Neural progenitor cell (in vitro differentiated cells): ENCODE measurements around the gene JAKMIP3. TPM values are rescaled to one million over a fixed set of nuclear protein-coding genes. Genes with fewer than 3 reads are reported as not detected.

Experiments used
- DNase-seq: peaks from one replicate; pipeline ENCODE4 v3.0.0-alpha.2; 2016; ENCODE audit warnings: low spot score
- H2AFZ ChIP-seq: fragments of 200-600 bp; sonication (generic); replicated peaks from 2 replicates; pipeline ENCODE4 v1.6.1; 2016; ENCODE audit warnings: antibody characterized with exemption
- H3F3A ChIP-seq: fragments of 200-600 bp; sonication (generic); 2 replicates; pipeline ENCODE4 v1.6.1; 2016; ENCODE audit warnings: antibody characterized with exemption, low read depth
- H3K27ac ChIP-seq: fragments of 200-600 bp; sonication (generic); 2 replicates; pipeline ENCODE4 v1.5.1; 2016; ENCODE audit warnings: mild to moderate bottlenecking
- H3K27me3 ChIP-seq: fragments of 200-600 bp; sonication (generic); 2 replicates; pipeline ENCODE4 v1.6.1; 2016; ENCODE audit warnings: mild to moderate bottlenecking, moderate library complexity
- H3K36me3 ChIP-seq: fragments of 200-600 bp; sonication (generic); 2 replicates; pipeline ENCODE4 v1.5.1; 2016
- H3K4me1 ChIP-seq: fragments of 200-600 bp; sonication (generic); 2 replicates; pipeline ENCODE4 v1.6.1; 2016; ENCODE audit warnings: mixed run types
- H3K4me2 ChIP-seq: fragments of 200-600 bp; sonication (generic); 2 replicates; pipeline ENCODE4 v1.6.1; 2016
- H3K4me3 ChIP-seq: fragments of 200-600 bp; sonication (generic); 2 replicates; pipeline ENCODE4 v1.5.1; 2016
- H3K79me2 ChIP-seq: fragments of 200-600 bp; sonication (generic); 2 replicates; pipeline ENCODE4 v1.6.1; 2016; ENCODE audit warnings: low read depth
- H3K9ac ChIP-seq: fragments of 200-600 bp; sonication (generic); 2 replicates; pipeline ENCODE4 v1.6.1; 2016
- H3K9me3 ChIP-seq: fragments of 200-600 bp; sonication (generic); 2 replicates; pipeline ENCODE4 v1.5.1; 2016; ENCODE audit warnings: low read depth
- H4K20me1 ChIP-seq: fragments of 200-600 bp; sonication (generic); 2 replicates; pipeline ENCODE4 v1.6.1; 2016; ENCODE audit warnings: low read depth
- H3K27ac Mint-ChIP-seq: 3 replicates; pipeline ENCODE4 v1.8.0; 2021; ENCODE audit warnings: mixed read lengths
- H3K27me3 Mint-ChIP-seq: 2 replicates; pipeline ENCODE4 v1.8.0; 2022; ENCODE audit warnings: low read depth, mild to moderate bottlenecking, inconsistent platforms, moderate library complexity, mixed read lengths; ENCODE audit not compliant: insufficient read depth
- H3K36me3 Mint-ChIP-seq: 3 replicates; pipeline ENCODE4 v1.8.0; 2021; ENCODE audit warnings: mixed read lengths
- H3K4me1 Mint-ChIP-seq: 3 replicates; pipeline ENCODE4 v1.8.0; 2021; ENCODE audit warnings: mixed read lengths
- H3K4me3 Mint-ChIP-seq: 3 replicates; pipeline ENCODE4 v1.8.0; 2021; ENCODE audit warnings: mild to moderate bottlenecking, moderate library complexity, mixed read lengths
- H3K9me3 Mint-ChIP-seq: 3 replicates; pipeline ENCODE4 v1.8.0; 2020; ENCODE audit warnings: mixed read lengths
- CTCF ChIP-seq: fragments of 200-600 bp; sonication (generic); IDR thresholded peaks from 2 replicates; pipeline ENCODE4 v1.5.1; 2017; ENCODE audit warnings: antibody characterized with exemption, mild to moderate bottlenecking
- EZH2 ChIP-seq: fragments of 200-600 bp; sonication (generic); IDR thresholded peaks from 2 replicates; pipeline ENCODE4 v1.6.1; 2017; ENCODE audit warnings: antibody characterized with exemption, mild to moderate bottlenecking, moderate library complexity
- EZH2phosphoT487 ChIP-seq: fragments of 200-600 bp; sonication (generic); IDR thresholded peaks from 2 replicates; pipeline ENCODE4 v1.6.1; 2017; ENCODE audit warnings: antibody characterized with exemption
- total RNA-seq: library from RNA; depleted of rRNA; stranded (reverse); fragments of >200 nt; gene quantifications from 2 replicates; pipeline ENCODE4 v1.2.3, GENCODE V29; 2015; ENCODE audit warnings: low replicate concordance

JAKMIP3 gene
- total RNA-seq, 1 donor from 2014 or later = 0.37 TPM

GRCh38 chr10:132110713-132111112 is 45.0 kb downstream of the JAKMIP3 start:
- H3K36me3 Mint-ChIP-seq = no peaks in the 10 kb centered on the region
- TF ChIP-seq EZH2phosphoT487 = no peak
- no peak for TF ChIP-seq CTCF
- TF ChIP-seq EZH2 = no peak
- Histone ChIP-seq H3K27me3 (no peaks in the 10 kb centered on the region), H3K27ac (no peak overlapping the region), H4K20me1 (no peaks in the 10 kb centered on the region), H3K36me3 (no peaks in the 10 kb centered on the region), H3F3A (no peaks in the 10 kb centered on the region), H3K79me2 (no peaks in the 10 kb centered on the region), H3K4me2 (no peak overlapping the region), H3K9me3 (no peaks in the 10 kb centered on the region), H2AFZ (no peak overlapping the region), H3K4me3 (no peak overlapping the region), H3K9ac (no peak overlapping the region), H3K4me1 (no peaks in the 10 kb centered on the region)
- H3K27ac Mint-ChIP-seq = no peak overlapping the region
- H3K4me3 Mint-ChIP-seq = no peak overlapping the region
- no peak for DNase-seq
- H3K27me3 Mint-ChIP-seq = peaks cover 8% of the 10 kb centered on the region
- H3K9me3 Mint-ChIP-seq = no peaks in the 10 kb centered on the region
- H3K4me1 Mint-ChIP-seq = peaks cover 4% of the 10 kb centered on the region

- Histone ChIP-seq H3K27ac (no peak overlapping the region), H3K9ac (no peak overlapping the region), H3K4me1 (no peaks in the 10 kb centered on the region), H3K36me3 (no peaks in the 10 kb centered on the region), H3K4me2 (no peak overlapping the region), H3K27me3 (no peaks in the 10 kb centered on the region), H3K79me2 (no peaks in the 10 kb centered on the region), H2AFZ (no peak overlapping the region), H3F3A (no peaks in the 10 kb centered on the region), H3K9me3 (no peaks in the 10 kb centered on the region), H3K4me3 (no peak overlapping the region), H4K20me1 (no peaks in the 10 kb centered on the region)
- TF ChIP-seq EZH2 = no peak
- no peak for TF ChIP-seq CTCF
- TF ChIP-seq EZH2phosphoT487 = no peak
- Mint-ChIP-seq H3K27ac (no peak overlapping the region), H3K36me3 (no peaks in the 10 kb centered on the region), H3K4me3 (no peak overlapping the region), H3K9me3 (no peaks in the 10 kb centered on the region), H3K4me1 (peaks cover 4% of the 10 kb centered on the region), H3K27me3 (peaks cover 6% of the 10 kb centered on the region)
- DNase-seq = no peak
Observed at GRCh38 chr10:132111121-132111731, 45.5 kb downstream of the JAKMIP3 start.

- Mint-ChIP-seq H3K36me3 (no peaks in the 10 kb centered on the region), H3K9me3 (no peaks in the 10 kb centered on the region), H3K4me3 (no peak overlapping the region), H3K27ac (peak overlapping the region; percentile 53), H3K27me3 (peaks cover 6% of the 10 kb centered on the region), H3K4me1 (peaks cover 5% of the 10 kb centered on the region)
- H3K9me3 ChIP-seq = no peaks in the 10 kb centered on the region
- no peak for DNase-seq
- no peak for TF ChIP-seq CTCF
- TF ChIP-seq EZH2phosphoT487 = no peak
- no peak for TF ChIP-seq EZH2
- H3K4me2 ChIP-seq = no peak overlapping the region
- H3K27ac ChIP-seq = no peak overlapping the region
- no peaks in the 10 kb centered on the region for H3K4me1 ChIP-seq
- H4K20me1 ChIP-seq = no peaks in the 10 kb centered on the region
- no peaks in the 10 kb centered on the region for H3K36me3 ChIP-seq
- no peak overlapping the region for H3K9ac ChIP-seq
- H3K79me2 ChIP-seq = no peaks in the 10 kb centered on the region
- no peak overlapping the region for H3K4me3 ChIP-seq
- no peak overlapping the region for H2AFZ ChIP-seq
- no peaks in the 10 kb centered on the region for H3F3A ChIP-seq
- no peaks in the 10 kb centered on the region for H3K27me3 ChIP-seq
Observed at GRCh38 chr10:132111871-132112341, 46.2 kb downstream of the JAKMIP3 start.
